H9 (cell line): ENCODE measurements around the gene RHEX. TPM values are rescaled to one million over a fixed set of nuclear protein-coding genes. Genes with fewer than 3 reads are reported as not detected.

Experiments used
- DNase-seq: peaks from one replicate; pipeline ENCODE4 v3.0.0-alpha.2; 2017
- H2AFZ ChIP-seq: one replicate; pipeline ENCODE4 v1.6.1; 2013; ENCODE audit warnings: mild to moderate bottlenecking, low read length, control low read depth, moderate library complexity
- H2AK5ac ChIP-seq: 2 replicates; pipeline ENCODE4 v1.6.1; 2013; ENCODE audit warnings: low read length, control low read depth, mixed read lengths; ENCODE audit not compliant: insufficient read length
- H2BK120ac ChIP-seq: one replicate; pipeline ENCODE4 v1.6.1; 2013; ENCODE audit warnings: low read depth, mild to moderate bottlenecking, low read length, control low read depth, inconsistent platforms; ENCODE audit not compliant: poor library complexity, severe bottlenecking
- H2BK12ac ChIP-seq: 2 replicates; pipeline ENCODE4 v1.6.1; 2013; ENCODE audit warnings: low read length, control low read depth, mixed read lengths, low read depth; ENCODE audit not compliant: insufficient read length
- H2BK15ac ChIP-seq: 2 replicates; pipeline ENCODE4 v1.6.1; 2013; ENCODE audit warnings: low read depth, low read length, control low read depth
- H2BK20ac ChIP-seq: one replicate; pipeline ENCODE4 v1.6.1; 2013; ENCODE audit warnings: low read depth, mild to moderate bottlenecking, low read length, control low read depth, inconsistent platforms; ENCODE audit not compliant: poor library complexity, severe bottlenecking
- H2BK5ac ChIP-seq: 2 replicates; pipeline ENCODE4 v1.6.1; 2013; ENCODE audit warnings: low read length, control low read depth, mixed read lengths; ENCODE audit not compliant: insufficient read length
- H3K14ac ChIP-seq: 2 replicates; pipeline ENCODE4 v1.6.1; 2013; ENCODE audit warnings: low read length, control low read depth; ENCODE audit not compliant: insufficient read depth
- H3K18ac ChIP-seq: 2 replicates; pipeline ENCODE4 v1.6.1; 2013; ENCODE audit warnings: low read depth, mild to moderate bottlenecking, mixed read lengths, low read length, control low read depth; ENCODE audit not compliant: insufficient read length
- H3K23ac ChIP-seq: 2 replicates; pipeline ENCODE4 v1.6.1; 2013; ENCODE audit warnings: low read length, control low read depth, mixed read lengths, low read depth; ENCODE audit not compliant: insufficient read length
- H3K23me2 ChIP-seq: 2 replicates; pipeline ENCODE4 v1.6.1; 2013; ENCODE audit warnings: low read depth, mild to moderate bottlenecking, mixed read lengths, low read length, control low read depth; ENCODE audit not compliant: insufficient read length, poor library complexity, severe bottlenecking
- H3K27ac ChIP-seq: 2 replicates; pipeline ENCODE4 v1.5.1; 2013; ENCODE audit warnings: low read length, control low read depth, mixed read lengths, low read depth; ENCODE audit not compliant: insufficient read length
- H3K27me3 ChIP-seq: 2 replicates; pipeline ENCODE4 v1.6.1; 2013; ENCODE audit warnings: low read length, control low read depth, inconsistent platforms; ENCODE audit not compliant: insufficient read depth
- H3K4ac ChIP-seq: 2 replicates; pipeline ENCODE4 v1.6.1; 2013; ENCODE audit warnings: low read depth, mild to moderate bottlenecking, control low read depth, inconsistent platforms, low read length, moderate library complexity
- H3K4me1 ChIP-seq: 2 replicates; pipeline ENCODE4 v1.6.1; 2013; ENCODE audit warnings: low read length, control low read depth, inconsistent platforms; ENCODE audit not compliant: insufficient read depth
- H3K4me2 ChIP-seq: 2 replicates; pipeline ENCODE4 v1.6.1; 2013; ENCODE audit warnings: low read length, control low read depth, mixed read lengths; ENCODE audit not compliant: insufficient read length, insufficient read depth
- H3K56ac ChIP-seq: 2 replicates; pipeline ENCODE4 v1.6.1; 2013; ENCODE audit warnings: low read depth, mild to moderate bottlenecking, mixed read lengths, low read length, control low read depth; ENCODE audit not compliant: insufficient read length
- H3K79me1 ChIP-seq: 2 replicates; pipeline ENCODE4 v1.6.1; 2013; ENCODE audit warnings: low read depth, mild to moderate bottlenecking, moderate library complexity, low read length, control low read depth, inconsistent platforms; ENCODE audit not compliant: insufficient read depth, poor library complexity, severe bottlenecking
- H3K79me2 ChIP-seq: 2 replicates; pipeline ENCODE4 v1.6.1; 2013; ENCODE audit warnings: low read length, control low read depth, inconsistent platforms; ENCODE audit not compliant: insufficient read depth
- H3K9ac ChIP-seq: 2 replicates; pipeline ENCODE4 v1.6.1; 2013; ENCODE audit warnings: low read length, control low read depth, mixed read lengths; ENCODE audit not compliant: insufficient read length; ENCODE audit errors: extremely low read depth
- H3K9me3 ChIP-seq: one replicate; pipeline ENCODE4 v1.6.1; 2013; ENCODE audit warnings: low read depth, low read length, inconsistent platforms; ENCODE audit not compliant: control insufficient read depth
- H3T11ph ChIP-seq: one replicate; pipeline ENCODE4 v1.6.1; 2013; ENCODE audit warnings: mild to moderate bottlenecking, low read length, control low read depth, inconsistent platforms
- H4K20me1 ChIP-seq: one replicate; pipeline ENCODE4 v1.6.1; 2013; ENCODE audit not compliant: control insufficient read depth, insufficient read length, insufficient read depth
- H4K5ac ChIP-seq: 2 replicates; pipeline ENCODE4 v1.6.1; 2013; ENCODE audit warnings: low read depth, mild to moderate bottlenecking, mixed read lengths, low read length, control low read depth; ENCODE audit not compliant: insufficient read length
- H4K8ac ChIP-seq: replicated peaks from 2 replicates; pipeline ENCODE4 v1.6.1; 2013; ENCODE audit warnings: low read length, control low read depth, mixed read lengths, low read depth; ENCODE audit not compliant: insufficient read length
- H4K91ac ChIP-seq: 2 replicates; pipeline ENCODE4 v1.6.1; 2013; ENCODE audit warnings: low read depth, mild to moderate bottlenecking, moderate library complexity, mixed read lengths, low read length, control low read depth; ENCODE audit not compliant: insufficient read length
- H3K27ac Mint-ChIP-seq, 3 experiments: 2 replicates in 2 of 3; 3 replicates in 1 of 3; pipeline ENCODE4 v1.8.0; 2020 to 2021; ENCODE audit warnings: mixed read lengths in 3 of 3, mild to moderate bottlenecking in 1 of 3, moderate library complexity in 1 of 3
- H3K27me3 Mint-ChIP-seq: 2 replicates; pipeline ENCODE4 v1.8.0; 2021; ENCODE audit warnings: low read depth, mild to moderate bottlenecking, moderate library complexity, mixed read lengths
- H3K36me3 Mint-ChIP-seq, 3 experiments: 2 replicates in 2 of 3; 3 replicates in 1 of 3; pipeline ENCODE4 v1.8.0; 2020 to 2021; ENCODE audit warnings: low read depth in 3 of 3, mixed read lengths in 3 of 3; ENCODE audit not compliant: insufficient read depth in 1 of 3
- H3K4me1 Mint-ChIP-seq, 2 experiments: 2 replicates each; pipeline ENCODE4 v1.8.0; 2020; ENCODE audit warnings: mixed read lengths in 2 of 2
- H3K4me3 Mint-ChIP-seq, 2 experiments: 2 replicates in 1 of 2; 3 replicates in 1 of 2; pipeline ENCODE4 v1.8.0; 2020 to 2021; ENCODE audit warnings: mild to moderate bottlenecking in 2 of 2, mixed read lengths in 2 of 2, moderate library complexity in 1 of 2
- H3K9me3 Mint-ChIP-seq, 2 experiments: 2 replicates in 1 of 2; 3 replicates in 1 of 2; pipeline ENCODE4 v1.8.0; 2020; ENCODE audit warnings: mild to moderate bottlenecking in 2 of 2, mixed read lengths in 2 of 2, moderate library complexity in 1 of 2
- CTCF ChIP-seq: fragments of 200-600 bp; sonication (generic); conservative IDR thresholded peaks from 3 replicates; pipeline ENCODE4 v1.8.0; 2021; ENCODE audit warnings: antibody characterized with exemption, mild to moderate bottlenecking
- WGBS: extraction: QIAGEN DNeasy Blood & Tissue Kit; methylation state at CpG from one replicate; pipeline ENCODE4 v1.1.7; 2013; ENCODE audit warnings: missing lambda C conversion rate, low lambda C conversion rate, mixed read lengths; ENCODE audit not compliant: insufficient read length; ENCODE audit errors: extremely low coverage; 5-methylcytosine and 5-hydroxymethylcytosine counted together
- total RNA-seq: library from RNA; stranded (reverse); gene quantifications from 2 replicates; pipeline ENCODE4 v1.2.1, GENCODE V29; 2021

Gene RHEX
- total RNA-seq, 1 experiment from 2014 or later = not detected

- H2BK12ac ChIP-seq = no peak overlapping the region
- no peaks in the 10 kb centered on the region for H3K4me1 ChIP-seq
- no peak overlapping the region for H4K91ac ChIP-seq
- no peak overlapping the region for H3T11ph ChIP-seq
- no peak overlapping the region for H2BK15ac ChIP-seq
- no peak overlapping the region for H2AK5ac ChIP-seq
- H4K20me1 ChIP-seq = no peaks in the 10 kb centered on the region
- H3K4me2 ChIP-seq = no peak overlapping the region
- H3K79me2 ChIP-seq = no peaks in the 10 kb centered on the region
- no peaks in the 10 kb centered on the region for H3K23me2 ChIP-seq
- no peaks in the 10 kb centered on the region for H3K27me3 ChIP-seq
- H3K4ac ChIP-seq = no peak overlapping the region
- no peaks in the 10 kb centered on the region for H3K79me1 ChIP-seq
- H3K9me3 ChIP-seq = no peaks in the 10 kb centered on the region
- peaks cover 0 to 2% of the 10 kb centered on the region in 2 experiments; a peak in 2 of 4 replicates for H3K4me1 Mint-ChIP-seq
- H3K27ac ChIP-seq = no peak overlapping the region
- no peak overlapping the region for H3K9ac ChIP-seq
- H2BK20ac ChIP-seq = no peak overlapping the region
- H2BK5ac ChIP-seq = no peak overlapping the region
- H3K36me3 Mint-ChIP-seq = no peaks in the 10 kb centered on the region
- no peaks in the 10 kb centered on the region; the same call in 1 of the 2 replicates for H3K27me3 Mint-ChIP-seq
- H4K8ac ChIP-seq = no peak overlapping the region
- no peak overlapping the region for H2BK120ac ChIP-seq
- TF ChIP-seq CTCF = no peak
- no peak for DNase-seq
- no CpG with 5 or more reads among the region's 10 CpGs for WGBS
- H3K27ac Mint-ChIP-seq = no peak overlapping the region
- H3K23ac ChIP-seq = no peak overlapping the region
- H2AFZ ChIP-seq = no peak overlapping the region
- no peak overlapping the region for H3K56ac ChIP-seq
- H4K5ac ChIP-seq = no peak overlapping the region
- H3K9me3 Mint-ChIP-seq = no peaks in the 10 kb centered on the region
- H3K14ac ChIP-seq = no peak overlapping the region
- H3K18ac ChIP-seq = no peak overlapping the region
- H3K4me3 Mint-ChIP-seq = no peak overlapping the region
Measured at GRCh38 chr1:206103979-206104378, 51.0 kb downstream of the RHEX start.
